Activated CD8-positive, alpha-beta memory T cell treated with anti-CD3 and anti-CD28 coated beads, Interleukin-2, amount 50 U/mL, for 24 hours (primary cell): ENCODE measurements around the gene JPH3.

Source experiments
- DNase-seq: peaks from one replicate; pipeline ENCODE4 v3.0.0-alpha.2; 2020; ENCODE audit errors: extremely low read depth

JPH3 gene

GRCh38 chr16:87601401-87601981 lies 817 bp upstream of the JPH3 start:
- no peak for DNase-seq

GRCh38 chr16:87602821-87603683 lies 744 bp downstream of the JPH3 start:
- no peak for DNase-seq

- no peak for DNase-seq
Measured at GRCh38 chr16:87603684-87604633, 1.7 kb downstream of the JPH3 start.

- DNase-seq = no peak
Measured at GRCh38 chr16:87604634-87605111, 2.4 kb downstream of the JPH3 start.

- no peak for DNase-seq
Measured at GRCh38 chr16:87607223-87607622, 4.9 kb downstream of the JPH3 start.

- no peak for DNase-seq
Measured at GRCh38 chr16:87607871-87608270, 5.6 kb downstream of the JPH3 start.

GRCh38 chr16:87608400-87608985 lies 6.2 kb downstream of the JPH3 start:
- no peak for DNase-seq

GRCh38 chr16:87610026-87610425 lies 7.7 kb downstream of the JPH3 start:
- no peak for DNase-seq

GRCh38 chr16:87611456-87611855 lies 9.1 kb downstream of the JPH3 start:
- no peak for DNase-seq

- no peak for DNase-seq
Measured at GRCh38 chr16:87613961-87614360, 11.7 kb downstream of the JPH3 start.

GRCh38 chr16:87615621-87616041 lies 13.3 kb downstream of the JPH3 start:
- DNase-seq = no peak

- no peak for DNase-seq
Measured at GRCh38 chr16:87616556-87616955, 14.2 kb downstream of the JPH3 start.

- no peak for DNase-seq
Measured at GRCh38 chr16:87618216-87618615, 15.9 kb downstream of the JPH3 start.

GRCh38 chr16:87619360-87620200 lies 17.3 kb downstream of the JPH3 start:
- DNase-seq = no peak

GRCh38 chr16:87620201-87620495 lies 17.8 kb downstream of the JPH3 start:
- DNase-seq = no peak

- no peak for DNase-seq
Measured at GRCh38 chr16:87621550-87621829, 19.2 kb downstream of the JPH3 start.

GRCh38 chr16:87621976-87622713 lies 19.8 kb downstream of the JPH3 start:
- no peak for DNase-seq

GRCh38 chr16:87622756-87623319 lies 20.5 kb downstream of the JPH3 start:
- no peak for DNase-seq

- DNase-seq = no peak
Measured at GRCh38 chr16:87625241-87625797, 23.0 kb downstream of the JPH3 start.

- no peak for DNase-seq
Measured at GRCh38 chr16:87626401-87626800, 24.1 kb downstream of the JPH3 start.
